ENCODE results near the gene SYCE3.

GRCh38 chr22:50536226-50536625 is 26.5 kb downstream of the SYCE3 start:
- TF ChIP-seq YY1 (IDR thresholded peaks at IDR 0.05; ENCODE audit: insufficient read depth, insufficient read length) (no peak), ZNF274 (IDR thresholded peaks at IDR 0.05; ENCODE audit: low read depth, low read length) (no peak), SUZ12 (IDR thresholded peaks at IDR 0.05; ENCODE audit: extremely low read depth, insufficient read depth, insufficient read length) (no peak)

Measured in NT2/D1 (cell line).